ENCODE measurements around the gene RAPGEF4. TPM values are rescaled to one million over a fixed set of nuclear protein-coding genes. Genes with fewer than 3 reads are reported as not detected.
"Not testable (repeated sequence)": the region's sequence is repeated elsewhere in the genome, so short reads cannot be mapped to it uniquely, and the experiment has no call there.

The RAPGEF4 gene
- polyA plus RNA-seq, 1 donor: 2.5 TPM

DNA sequence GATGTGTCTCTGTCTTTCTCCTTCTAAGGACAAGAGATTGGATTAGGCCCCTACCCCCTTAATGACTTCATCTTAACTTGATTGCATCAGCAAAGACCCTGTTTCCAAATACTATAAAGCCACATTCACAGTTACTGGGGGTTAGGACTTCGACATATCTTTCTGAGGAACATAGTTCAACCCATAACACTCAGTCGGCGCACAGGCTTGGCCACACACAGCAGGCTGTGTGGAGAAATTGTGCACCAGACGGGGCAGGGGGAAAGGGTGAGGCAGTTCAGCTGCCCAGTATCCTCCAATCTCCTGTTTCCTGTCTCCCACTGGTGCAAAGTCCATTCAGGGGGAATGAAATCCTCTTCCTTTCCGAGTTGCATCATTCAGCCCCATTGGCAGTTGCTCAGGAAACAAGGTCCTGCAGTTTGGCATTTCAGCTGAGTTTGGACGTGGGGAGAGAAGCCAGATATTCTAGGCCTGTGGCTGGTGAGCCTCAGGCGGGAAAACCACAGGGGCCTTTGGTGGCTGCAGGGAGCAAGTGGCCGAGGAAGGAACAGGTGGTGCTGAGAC is 9.4 kb upstream of the RAPGEF4 start:
- DNase-seq: no peak

DNA sequence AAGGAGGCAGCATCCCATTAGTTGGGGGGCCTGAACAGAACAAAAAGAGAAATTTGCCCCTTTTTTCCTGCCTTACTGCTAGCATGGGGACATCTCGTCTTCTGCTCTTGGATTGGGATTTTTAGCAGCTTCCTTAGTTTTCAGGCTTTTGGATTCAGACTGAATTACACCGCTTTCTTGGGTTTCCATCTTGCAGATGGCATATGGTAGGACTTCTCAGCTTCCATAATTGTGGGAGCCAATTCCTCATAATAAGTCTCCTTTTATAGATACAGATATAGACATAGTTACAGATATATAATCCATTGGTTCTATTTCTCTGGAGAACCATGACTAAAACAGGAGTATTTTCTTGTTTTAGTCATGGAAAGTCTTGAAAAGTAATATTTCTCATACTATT is 5.2 kb upstream of the RAPGEF4 start:
- no peak for DNase-seq

DNA sequence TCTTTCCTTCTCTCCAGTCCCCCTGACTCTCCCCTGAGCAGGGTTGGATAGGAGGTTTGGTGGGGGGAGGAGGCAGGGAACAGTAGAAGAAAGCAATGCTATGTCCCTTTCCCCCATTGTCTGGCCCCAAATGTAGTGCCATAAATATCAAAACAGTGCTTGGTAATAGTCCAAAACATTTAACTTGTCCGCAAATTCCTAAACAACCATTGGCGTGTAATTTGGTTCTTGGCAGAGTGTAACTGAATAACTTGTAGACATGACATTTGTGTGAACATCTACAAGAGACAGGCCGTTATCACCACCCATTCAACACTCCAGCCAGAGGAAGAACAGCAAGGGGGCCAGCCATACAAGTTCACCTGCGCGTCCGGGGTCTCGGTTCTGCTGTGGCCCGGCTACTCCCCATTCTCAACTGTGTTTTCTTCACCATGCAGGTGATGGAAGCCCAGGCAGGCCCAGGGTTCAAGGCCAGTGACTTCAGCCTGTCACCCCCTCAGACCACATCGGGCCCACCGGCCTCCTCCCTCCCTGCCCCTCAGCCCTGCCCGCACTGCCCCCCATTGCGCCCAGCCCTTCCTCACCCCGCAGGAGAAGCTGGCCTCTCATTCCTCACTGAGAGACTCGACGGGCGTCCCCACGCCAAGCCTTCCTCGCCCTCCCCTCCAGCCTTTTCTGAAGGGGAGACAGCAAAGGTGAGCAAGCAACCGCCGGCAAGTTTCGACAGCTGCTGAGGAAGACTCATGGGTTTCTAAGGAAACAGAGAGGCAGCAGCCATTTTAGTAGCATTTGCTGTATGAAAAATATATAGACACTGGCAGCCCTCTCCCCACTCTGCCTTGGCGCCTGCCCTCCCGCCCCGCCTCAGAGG is 699 bp upstream of the RAPGEF4 start:
- no peak for DNase-seq

DNA sequence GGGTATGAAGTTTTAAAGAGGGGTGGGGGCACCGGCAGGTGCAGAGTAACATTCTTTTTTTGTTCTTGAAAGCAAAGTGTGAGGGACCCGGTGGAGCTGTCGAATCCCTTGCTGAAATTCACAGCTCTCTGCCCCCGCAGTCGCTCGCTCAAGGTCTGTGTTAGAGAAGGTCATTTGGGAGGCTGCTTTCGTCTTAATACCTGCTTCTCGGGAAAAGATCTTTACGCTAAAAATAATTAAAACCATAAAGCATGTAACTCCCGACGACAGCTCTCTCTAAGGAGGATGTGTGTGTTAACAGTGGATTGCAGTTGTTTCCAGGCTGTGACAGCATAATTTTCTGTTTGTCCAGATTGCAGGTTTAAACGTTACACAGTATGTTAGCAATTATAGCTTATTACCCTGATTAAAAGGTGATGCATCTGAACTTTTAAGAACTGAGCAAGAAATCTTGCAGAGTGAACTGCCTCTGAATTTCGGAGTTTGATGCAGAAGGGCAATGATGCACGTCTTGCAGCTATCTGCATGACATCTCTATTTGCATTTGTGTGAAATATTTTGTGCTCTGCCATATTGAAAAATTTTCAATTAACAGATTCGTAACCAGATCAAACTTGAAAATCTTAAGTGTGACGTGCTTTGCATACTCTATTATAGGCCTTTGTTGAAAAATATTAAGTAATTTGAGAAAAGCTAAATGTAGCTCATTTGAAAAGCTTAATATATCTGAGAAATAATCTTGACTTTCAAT is 954 bp downstream of the RAPGEF4 start:
- no peak for DNase-seq

DNA sequence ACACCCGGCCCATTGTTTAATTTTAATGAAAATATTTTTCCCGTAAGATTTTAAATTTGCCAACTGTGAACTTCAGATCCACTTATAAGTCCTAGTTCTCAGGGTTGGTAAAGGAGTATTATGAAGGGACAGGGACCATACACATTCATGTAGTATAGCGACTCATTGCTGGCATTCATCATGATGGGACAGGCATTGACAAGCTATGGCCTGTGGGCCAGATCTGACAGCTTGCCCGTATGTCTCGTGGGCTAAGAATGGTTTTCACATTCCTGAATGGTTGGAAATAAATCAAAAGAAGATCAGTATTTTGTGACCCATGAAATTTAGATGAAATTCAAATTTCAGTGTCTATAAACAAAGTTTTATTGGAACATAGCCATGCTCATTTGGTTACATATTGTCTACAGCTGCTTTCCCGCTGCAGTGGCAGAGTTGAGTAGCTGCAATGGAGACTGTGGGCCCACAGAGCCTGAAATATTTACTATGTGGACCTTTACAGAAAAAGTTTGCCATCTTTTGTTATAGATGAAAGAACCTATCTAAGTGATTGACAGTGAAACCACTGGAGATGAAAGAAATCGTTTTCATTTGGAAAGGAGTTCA is 4.1 kb downstream of the RAPGEF4 start:
- no peak for DNase-seq

DNA sequence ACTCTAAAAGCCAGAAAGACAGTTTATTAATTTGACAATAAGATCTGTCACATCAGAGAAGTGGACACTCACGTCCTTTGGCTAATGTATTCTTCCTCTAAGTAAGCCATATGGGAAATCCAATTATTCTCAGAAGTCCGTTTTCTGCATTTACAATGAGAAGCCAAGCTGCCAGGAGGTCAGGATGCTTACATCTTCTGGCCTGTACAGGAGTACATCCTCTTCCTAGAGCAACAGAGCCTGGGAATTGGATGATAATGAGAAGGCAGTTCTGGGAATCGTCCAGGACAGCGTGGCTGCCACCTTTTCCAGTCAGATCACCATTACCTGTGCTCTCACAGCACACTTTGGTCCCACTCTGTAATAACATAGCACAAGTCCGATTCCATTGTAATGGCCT is 5.2 kb downstream of the RAPGEF4 start:
- DNase-seq: no peak

DNA sequence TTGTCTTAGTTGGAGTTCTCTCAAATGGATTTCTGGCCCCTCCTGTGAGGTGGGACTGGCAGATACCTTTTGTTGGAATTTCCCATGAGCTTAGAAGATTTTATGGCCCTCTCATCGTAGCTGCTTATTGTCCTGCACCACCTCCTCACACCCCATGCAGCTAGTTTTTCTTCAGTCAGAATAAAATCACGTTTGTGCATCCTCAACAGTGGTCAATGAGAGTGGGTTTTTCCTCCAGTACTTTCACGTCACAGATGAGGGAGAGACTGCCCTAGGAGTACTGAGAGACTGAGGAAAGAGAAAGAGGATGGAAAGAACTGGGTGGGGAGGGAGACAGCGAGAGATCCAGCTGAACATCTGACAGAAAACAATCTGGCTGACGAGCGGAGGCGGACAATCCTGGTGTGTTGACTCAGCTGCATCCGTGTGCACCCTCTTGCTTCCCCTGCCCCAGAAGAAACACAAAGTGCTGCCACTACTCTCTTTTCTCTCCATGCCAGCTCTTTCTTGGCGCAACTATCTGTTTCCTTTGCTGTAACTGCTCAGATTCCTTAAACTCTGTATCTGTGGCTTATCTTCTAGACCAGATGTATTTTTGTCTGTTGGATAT is 7.4 kb downstream of the RAPGEF4 start:
- DNase-seq: no peak

DNA sequence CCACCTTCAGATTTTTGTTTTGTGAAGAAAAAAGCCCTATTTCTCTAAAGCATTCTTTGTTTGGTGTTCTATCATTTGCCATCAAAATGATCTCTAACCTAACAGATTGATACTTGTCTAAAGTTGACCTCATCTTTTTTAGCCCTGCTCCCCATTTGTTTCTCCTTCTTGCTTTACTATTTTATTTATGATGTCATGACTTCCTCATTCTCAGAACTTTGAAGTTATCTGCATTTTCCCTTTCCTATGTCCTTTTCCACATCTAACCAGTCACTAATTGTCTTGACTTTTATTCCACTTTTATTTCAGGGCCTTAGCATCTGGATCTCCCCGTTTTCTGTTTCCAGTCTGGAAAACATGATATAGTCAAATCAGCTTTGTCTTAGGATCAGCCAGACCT is 8.3 kb downstream of the RAPGEF4 start:
- no peak for DNase-seq

DNA sequence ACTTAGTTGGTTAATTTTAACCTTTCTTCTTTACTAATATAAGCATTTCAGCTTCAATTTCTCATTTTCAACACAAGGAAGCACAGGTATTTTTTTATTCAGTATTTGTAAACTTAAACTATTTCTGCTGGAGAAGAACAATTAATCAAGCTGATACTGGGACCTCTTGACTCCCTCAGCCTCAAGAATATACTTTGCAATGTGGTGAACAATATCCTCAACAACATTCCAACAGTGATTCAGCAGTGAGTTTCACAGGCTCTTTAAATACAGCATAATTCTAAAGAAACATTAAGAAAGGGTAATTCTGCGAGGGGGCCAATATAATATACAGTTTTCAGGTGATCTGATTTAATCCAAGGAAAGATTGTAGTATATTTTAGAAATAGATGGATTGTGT is 10.0 kb downstream of the RAPGEF4 start:
- no peak for DNase-seq

DNA sequence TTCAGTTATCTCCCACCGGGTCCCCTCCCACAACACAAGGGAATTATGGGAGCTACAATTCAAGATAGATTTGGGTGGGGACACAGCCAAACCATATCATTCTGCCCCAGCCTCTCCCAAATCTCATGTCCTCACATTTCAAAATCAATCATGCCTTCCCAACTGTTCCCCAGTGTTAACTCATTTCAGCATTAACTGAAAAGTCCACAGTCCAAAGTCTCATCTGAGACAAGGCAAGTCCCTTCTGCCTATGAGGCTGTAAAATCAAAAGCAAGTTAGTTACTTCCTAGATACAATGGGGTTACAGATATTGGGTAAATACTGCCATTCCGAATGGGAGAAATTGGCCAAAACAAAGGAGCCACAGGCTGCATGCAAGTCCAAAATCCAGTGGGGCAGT is 12.9 kb downstream of the RAPGEF4 start:
- not testable (repeated sequence) for DNase-seq

DNA sequence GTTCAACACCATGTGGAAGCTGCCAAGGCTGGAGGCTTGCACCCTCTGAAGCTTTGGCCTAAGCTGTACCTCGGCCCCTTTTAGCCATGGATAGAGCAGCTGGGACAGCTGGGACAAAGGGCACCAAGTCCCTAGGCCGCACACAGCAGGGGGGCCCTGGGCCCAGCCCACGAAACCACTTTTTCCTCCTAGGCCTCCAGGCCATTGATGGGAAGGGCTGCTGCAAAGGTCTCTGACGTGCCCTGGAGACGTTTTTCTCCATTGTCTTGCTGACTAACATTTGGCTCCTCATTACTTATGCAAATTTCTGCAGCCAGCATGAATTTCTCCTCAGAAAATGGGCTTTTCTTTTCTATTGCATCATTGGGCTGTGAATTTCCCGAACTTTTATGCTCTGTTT is 13.7 kb downstream of the RAPGEF4 start:
- no peak for DNase-seq

DNA sequence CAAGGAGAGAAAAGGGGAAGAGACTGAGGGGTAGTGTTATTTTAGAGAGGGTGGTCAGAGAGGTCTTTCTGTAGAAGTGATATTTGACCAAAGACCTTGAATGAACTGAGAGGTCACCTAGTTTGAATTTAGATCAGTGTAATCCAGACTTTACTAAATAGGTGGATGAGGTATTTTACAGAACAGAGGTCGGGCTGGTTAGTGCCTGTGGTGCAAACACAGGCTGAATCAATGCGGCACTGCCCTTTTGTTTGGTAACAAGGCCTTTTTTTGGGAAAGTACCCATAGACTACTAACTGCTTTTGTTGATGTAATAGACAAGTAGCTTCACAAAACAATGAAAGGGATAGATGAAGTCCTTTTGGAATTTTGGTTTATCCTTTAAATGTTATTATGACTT is 15.9 kb downstream of the RAPGEF4 start:
- no peak for DNase-seq

DNA sequence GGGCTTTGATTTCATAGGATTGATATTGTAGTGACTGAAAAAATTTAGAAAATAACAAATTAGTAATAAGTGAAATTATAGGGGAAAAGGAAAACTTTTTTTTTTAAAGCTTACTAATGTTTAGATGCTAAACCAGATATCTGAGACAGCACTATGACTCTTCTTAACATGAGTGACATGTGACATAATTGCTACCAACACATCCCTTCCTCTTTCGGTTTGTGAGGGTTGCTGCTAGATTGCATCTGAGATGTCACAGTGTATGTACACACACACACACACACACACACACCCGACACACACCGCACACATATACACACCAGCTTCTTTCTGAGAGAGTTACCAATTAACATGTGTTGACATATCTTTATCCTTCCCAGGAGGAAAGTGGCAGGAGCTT is 18.0 kb downstream of the RAPGEF4 start:
- DNase-seq: no peak

DNA sequence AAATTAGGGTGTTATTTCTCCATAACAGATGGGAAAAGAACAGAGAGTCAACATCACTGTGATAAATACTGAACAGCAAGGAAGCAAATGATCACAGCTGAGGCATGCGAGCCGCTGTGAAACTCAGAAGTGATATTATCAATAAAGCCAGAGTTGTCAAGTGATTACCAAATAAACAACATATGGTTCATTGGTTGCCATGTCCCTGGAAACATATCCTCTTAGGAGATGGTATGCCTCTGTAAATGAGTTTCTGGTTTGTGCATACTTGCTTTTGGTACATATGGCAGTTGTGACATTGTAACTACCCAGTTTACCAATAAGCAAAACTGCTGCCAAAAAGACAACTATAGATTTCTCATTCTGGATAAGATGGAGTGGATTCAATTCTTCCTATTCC is 23.8 kb downstream of the RAPGEF4 start:
- no peak for DNase-seq

DNA sequence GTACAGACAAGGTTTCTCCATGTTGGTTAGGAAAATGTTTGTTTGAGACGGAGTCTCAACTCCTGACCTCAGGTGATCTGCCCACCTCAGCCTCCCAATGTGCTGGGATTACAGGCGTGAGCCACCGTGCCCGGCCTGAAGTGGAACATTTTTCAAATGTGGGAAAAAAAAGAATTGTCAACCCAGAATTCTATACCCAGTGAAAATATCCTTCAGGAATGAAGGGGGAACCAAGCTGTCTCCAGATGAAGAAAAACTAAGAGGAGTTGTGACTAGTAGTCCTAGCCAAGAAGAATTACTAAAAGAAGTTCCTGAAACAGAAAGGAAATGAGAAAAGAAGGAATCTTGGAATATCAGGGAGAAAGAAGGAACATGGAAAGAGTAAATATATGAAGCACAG is 25.7 kb downstream of the RAPGEF4 start:
- DNase-seq: no peak

DNA sequence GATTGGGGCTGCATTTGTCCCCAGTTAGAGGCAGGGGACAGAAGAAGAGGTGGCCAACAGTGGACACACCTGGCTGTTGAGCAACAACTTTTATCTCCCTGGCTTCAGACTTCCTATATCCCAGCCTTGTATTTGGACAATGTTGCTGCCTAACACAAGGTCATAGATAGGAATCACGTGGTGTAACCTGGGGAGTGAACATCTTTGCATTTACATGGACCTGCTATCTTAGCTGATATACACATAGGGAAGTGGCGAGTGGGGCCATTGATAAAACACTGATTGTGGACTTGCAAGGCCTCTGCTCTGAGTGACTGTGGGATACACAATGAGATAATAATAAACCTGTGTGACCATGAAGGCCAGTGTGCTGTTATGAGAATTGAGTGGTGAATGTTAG is 26.9 kb downstream of the RAPGEF4 start:
- DNase-seq: no peak

DNA sequence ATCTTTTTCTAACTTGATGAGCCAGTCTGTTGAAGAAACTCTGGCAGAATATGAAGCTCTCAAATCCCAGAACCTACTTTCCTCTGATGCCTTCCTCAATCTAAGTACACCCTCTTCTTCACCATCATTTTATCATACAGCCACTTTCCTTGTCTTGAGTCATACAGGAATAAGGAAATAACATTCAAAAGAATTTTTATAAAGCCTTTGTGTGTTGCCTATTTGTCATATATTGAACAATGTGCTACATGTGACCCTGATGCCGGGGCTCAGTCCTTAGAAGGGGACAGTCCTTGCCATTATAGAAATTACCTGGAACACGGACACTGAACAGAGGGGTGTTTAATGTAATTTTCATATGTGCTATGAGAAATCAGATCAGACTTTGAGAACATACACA is 27.4 kb downstream of the RAPGEF4 start:
- DNase-seq: no peak

DNA sequence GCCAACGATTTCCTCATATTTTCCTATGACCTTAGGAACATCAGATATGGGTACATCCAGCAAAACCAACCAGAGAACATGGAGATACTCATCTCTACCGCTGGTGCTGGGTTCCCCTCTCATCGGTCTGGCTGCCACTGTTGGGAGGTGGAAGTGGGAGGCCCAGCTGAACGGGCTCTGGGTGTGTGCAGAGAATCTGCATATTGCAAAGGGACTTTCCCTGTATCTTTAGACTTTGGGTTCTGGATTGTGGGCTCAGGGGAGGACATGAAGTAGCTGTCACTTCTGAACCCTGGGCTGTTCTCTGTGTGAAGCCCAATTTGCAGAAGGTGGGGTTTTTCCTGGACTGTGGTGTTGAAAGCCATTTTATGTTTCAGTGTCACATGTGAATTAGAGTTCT is 30.0 kb downstream of the RAPGEF4 start:
- DNase-seq: no peak

DNA sequence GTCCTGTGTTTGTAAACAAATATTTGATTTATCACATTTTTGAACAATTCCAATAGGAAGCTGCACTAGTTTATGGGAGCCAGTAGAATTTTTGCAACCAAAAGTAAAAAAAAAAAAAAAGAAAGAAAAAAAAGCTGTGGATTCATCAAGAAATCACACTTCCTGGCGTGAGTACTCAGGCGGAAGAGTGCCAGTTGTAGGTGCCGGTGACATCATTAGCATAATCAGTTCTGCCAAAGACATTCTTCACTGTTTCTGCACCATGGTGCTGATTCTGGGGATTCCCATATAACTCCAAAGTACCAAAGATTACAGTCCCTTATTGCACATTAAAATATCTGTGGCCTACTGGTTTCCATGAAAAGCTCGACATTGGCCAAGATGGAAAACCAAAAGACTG is 32.8 kb downstream of the RAPGEF4 start:
- DNase-seq: no peak

DNA sequence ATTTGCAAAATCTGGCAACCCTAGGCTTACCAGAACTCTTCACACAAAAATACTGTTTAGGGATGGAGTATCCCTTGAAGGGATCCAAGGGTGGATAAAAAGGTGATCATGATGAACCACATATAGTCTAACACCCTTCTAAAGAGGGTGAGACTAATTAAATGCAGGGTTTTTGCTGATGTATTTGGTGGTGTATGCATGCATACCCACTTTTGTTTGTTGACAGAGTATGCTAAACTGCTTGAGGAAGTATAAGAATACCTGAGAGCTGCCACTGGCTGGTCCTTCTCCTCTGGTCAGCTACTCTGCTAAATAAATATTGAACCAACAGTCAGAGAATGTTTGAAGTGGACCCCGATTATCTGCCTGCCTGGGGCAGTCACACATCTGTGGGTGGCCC is 34.2 kb downstream of the RAPGEF4 start:
- no peak for DNase-seq

DNA sequence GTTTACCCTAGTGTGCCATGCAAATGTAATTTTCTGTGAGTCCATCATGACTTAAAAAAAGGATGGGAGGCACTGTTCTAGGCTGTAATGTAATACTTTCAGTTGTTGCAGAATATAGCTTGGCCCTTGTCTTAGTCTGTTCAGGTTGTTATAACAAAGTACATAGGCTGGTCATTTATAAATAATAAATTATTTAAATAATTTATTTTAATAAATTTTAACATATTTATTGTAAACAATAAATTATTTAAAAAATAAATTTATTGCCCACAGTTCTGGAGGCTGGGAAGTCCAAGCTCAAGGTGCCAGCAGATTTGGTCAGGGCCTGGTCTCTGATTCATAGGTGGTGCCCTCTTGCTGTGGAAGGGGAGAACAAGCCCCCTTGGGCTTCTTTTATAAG is 35.2 kb downstream of the RAPGEF4 start:
- no peak for DNase-seq

DNA sequence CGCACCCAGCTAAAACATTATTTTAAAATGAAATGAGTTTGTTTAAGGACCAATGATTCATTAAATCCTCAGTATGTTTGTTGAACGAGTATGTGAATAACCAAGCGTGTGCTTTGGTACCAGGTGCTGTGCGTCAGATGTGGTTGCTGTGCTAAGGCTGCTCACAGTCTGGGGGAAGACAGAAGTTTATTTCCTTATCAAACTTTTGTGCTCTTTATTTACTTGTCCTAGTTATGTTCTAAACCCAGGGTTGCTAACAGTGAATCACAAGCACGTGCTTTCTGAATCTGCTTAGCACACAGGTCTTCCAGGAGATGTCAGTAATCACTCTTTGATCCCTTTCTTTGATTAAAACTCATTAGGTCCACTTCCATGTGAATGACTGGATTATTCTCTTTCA is 37.0 kb downstream of the RAPGEF4 start:
- DNase-seq: no peak

DNA sequence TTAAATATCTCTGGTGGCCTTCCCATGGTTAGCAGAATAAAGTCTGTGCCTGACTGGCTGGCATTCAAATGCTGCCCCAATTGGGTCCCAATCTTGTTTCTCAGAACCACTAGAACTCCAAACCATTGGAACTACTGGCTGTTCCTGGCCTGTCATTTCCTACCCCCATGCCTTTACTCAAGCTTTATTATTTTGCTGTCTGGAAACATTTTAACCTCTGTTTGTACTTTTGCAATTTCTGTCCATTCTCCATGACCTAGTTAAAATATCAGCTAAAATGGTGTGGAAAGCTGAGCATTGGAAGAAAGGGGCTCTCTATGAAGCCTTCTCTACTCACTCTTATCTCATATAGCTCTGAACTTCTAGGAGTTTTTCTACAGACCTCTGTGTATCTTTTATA is 38.7 kb downstream of the RAPGEF4 start:
- DNase-seq: no peak

Measured in hindlimb muscle (tissue), 1 donor.